ENCODE measurements around the gene HHIPL1.

DNA sequence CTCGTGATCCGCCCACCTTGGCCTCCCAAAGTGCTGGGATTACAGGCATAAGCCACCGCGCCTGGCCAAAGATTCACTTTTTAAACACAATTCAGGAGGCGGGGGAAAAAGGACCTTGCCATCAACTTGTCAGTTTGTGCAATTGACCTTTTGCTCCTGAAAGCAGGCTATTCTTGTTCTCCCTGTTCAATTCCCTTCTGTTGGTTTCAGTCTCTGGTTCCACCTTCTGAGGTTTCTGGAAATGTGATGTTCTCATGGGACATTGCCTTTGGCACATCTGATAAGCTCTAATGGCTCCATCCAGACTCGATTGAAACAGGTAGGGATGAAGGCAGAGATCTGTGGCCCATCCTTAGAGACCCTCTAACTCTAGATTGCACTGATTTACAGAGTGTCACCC lies 23.0 kb upstream of the HHIPL1 start:
- TF ChIP-seq, protein P1, sequence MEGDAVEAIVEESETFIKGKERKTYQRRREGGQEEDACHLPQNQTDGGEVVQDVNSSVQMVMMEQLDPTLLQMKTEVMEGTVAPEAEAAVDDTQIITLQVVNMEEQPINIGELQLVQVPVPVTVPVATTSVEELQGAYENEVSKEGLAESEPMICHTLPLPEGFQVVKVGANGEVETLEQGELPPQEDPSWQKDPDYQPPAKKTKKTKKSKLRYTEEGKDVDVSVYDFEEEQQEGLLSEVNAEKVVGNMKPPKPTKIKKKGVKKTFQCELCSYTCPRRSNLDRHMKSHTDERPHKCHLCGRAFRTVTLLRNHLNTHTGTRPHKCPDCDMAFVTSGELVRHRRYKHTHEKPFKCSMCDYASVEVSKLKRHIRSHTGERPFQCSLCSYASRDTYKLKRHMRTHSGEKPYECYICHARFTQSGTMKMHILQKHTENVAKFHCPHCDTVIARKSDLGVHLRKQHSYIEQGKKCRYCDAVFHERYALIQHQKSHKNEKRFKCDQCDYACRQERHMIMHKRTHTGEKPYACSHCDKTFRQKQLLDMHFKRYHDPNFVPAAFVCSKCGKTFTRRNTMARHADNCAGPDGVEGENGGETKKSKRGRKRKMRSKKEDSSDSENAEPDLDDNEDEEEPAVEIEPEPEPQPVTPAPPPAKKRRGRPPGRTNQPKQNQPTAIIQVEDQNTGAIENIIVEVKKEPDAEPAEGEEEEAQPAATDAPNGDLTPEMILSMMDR (conservative IDR thresholded peaks at IDR 0.05 in 1 of 2, IDR thresholded peaks at IDR 0.05 in 1 of 2; ENCODE audit: extremely low read depth in 1 of 2, insufficient read depth in 1 of 2, low read depth in 1 of 2, low read length in 2 of 2), result no peak
- no peak for TF ChIP-seq EZH2 (IDR thresholded peaks at IDR 0.05; ENCODE audit: borderline replicate concordance, low read length)
